MM.1S (cell line): ENCODE data around the gene SH2D7.

ENCODE experiments used
- DNase-seq: peaks from one replicate; pipeline ENCODE4 v3.0.0-alpha.2; 2015
- H2AFZ ChIP-seq: fragments of 300-600 bp; sonication (generic); 2 replicates; pipeline ENCODE4 v1.6.0; 2016; ENCODE audit warnings: antibody characterized with exemption, low read length
- H3F3A ChIP-seq: fragments of 300-600 bp; sonication (generic); 2 replicates; pipeline ENCODE4 v1.6.1; 2016; ENCODE audit warnings: mild to moderate bottlenecking, antibody characterized with exemption, low read length, moderate library complexity, mixed read lengths; ENCODE audit not compliant: insufficient read depth
- H3K27ac ChIP-seq: fragments of 300-600 bp; sonication (generic); 2 replicates; pipeline ENCODE4 v1.5.1; 2016; ENCODE audit warnings: mild to moderate bottlenecking, low read length
- H3K27me3 ChIP-seq: fragments of 300-600 bp; sonication (generic); replicated peaks from 2 replicates; pipeline ENCODE4 v1.6.0; 2016; ENCODE audit warnings: low read length; ENCODE audit not compliant: insufficient read depth
- H3K36me3 ChIP-seq: fragments of 300-600 bp; sonication (generic); replicated peaks from 2 replicates; pipeline ENCODE4 v1.6.1; 2016; ENCODE audit warnings: mild to moderate bottlenecking, low read length, mixed read lengths; ENCODE audit not compliant: insufficient read depth
- H3K4me1 ChIP-seq: fragments of 300-600 bp; sonication (generic); 2 replicates; pipeline ENCODE4 v1.6.1; 2016; ENCODE audit warnings: low read length, mixed read lengths
- H3K4me2 ChIP-seq: fragments of 300-600 bp; sonication (generic); 2 replicates; pipeline ENCODE4 v1.6.0; 2016; ENCODE audit warnings: low read depth, low read length
- H3K4me3 ChIP-seq: fragments of 300-600 bp; sonication (generic); 2 replicates; pipeline ENCODE4 v1.5.1; 2016; ENCODE audit warnings: low read length, mixed read lengths
- H3K79me2 ChIP-seq: fragments of 300-600 bp; sonication (generic); 2 replicates; pipeline ENCODE4 v1.6.1; 2016; ENCODE audit warnings: mixed run types, low read length, mixed read lengths
- H3K9ac ChIP-seq: fragments of 300-600 bp; sonication (generic); 2 replicates; pipeline ENCODE4 v1.6.1; 2016; ENCODE audit warnings: low read length, mixed read lengths
- H3K9me2 ChIP-seq: fragments of 300-600 bp; sonication (generic); replicated peaks from 2 replicates; pipeline ENCODE4 v1.6.1; 2016; ENCODE audit warnings: mild to moderate bottlenecking, low read length, mixed read lengths; ENCODE audit not compliant: insufficient read depth
- H3K9me3 ChIP-seq: fragments of 300-600 bp; sonication (generic); replicated peaks from 2 replicates; pipeline ENCODE4 v1.6.1; 2016; ENCODE audit warnings: mild to moderate bottlenecking, low read length, mixed read lengths; ENCODE audit not compliant: insufficient read depth
- H4K20me1 ChIP-seq: fragments of 300-600 bp; sonication (generic); 2 replicates; pipeline ENCODE4 v1.6.1; 2016; ENCODE audit warnings: mild to moderate bottlenecking, low read length, moderate library complexity, mixed read lengths; ENCODE audit not compliant: insufficient read depth
- CTCF ChIP-seq: fragments of 300-600 bp; sonication (generic); IDR thresholded peaks from 2 replicates; pipeline ENCODE4 v1.5.1; 2016; ENCODE audit warnings: antibody characterized with exemption, low read length, mixed read lengths
- EZH2 ChIP-seq: fragments of 300-600 bp; sonication (generic); optimal IDR thresholded peaks from 2 replicates; pipeline ENCODE3; 2017; ENCODE audit warnings: low read depth, mild to moderate bottlenecking, antibody characterized with exemption, low read length, mixed read lengths
- EZH2phosphoT487 ChIP-seq: fragments of 300-600 bp; sonication (generic); IDR thresholded peaks from 2 replicates; pipeline ENCODE4 v1.6.1; 2018; ENCODE audit warnings: antibody characterized with exemption, low read length

The SH2D7 gene

GRCh38 chr15:78059110-78059839, 33.1 kb upstream of the SH2D7 start:
- Histone ChIP-seq H3K36me3 (no peaks in the 10 kb centered on the region), H3K9ac (no peak overlapping the region), H3K4me2 (no peak overlapping the region), H3F3A (peaks cover 33% of the 10 kb centered on the region), H3K4me1 (peaks cover 48% of the 10 kb centered on the region), H3K9me2 (no peaks in the 10 kb centered on the region), H2AFZ (no peak overlapping the region), H3K27me3 (no peaks in the 10 kb centered on the region), H4K20me1 (no peaks in the 10 kb centered on the region), H3K27ac (no peak overlapping the region), H3K9me3 (no peaks in the 10 kb centered on the region), H3K79me2 (peaks cover 82% of the 10 kb centered on the region), H3K4me3 (no peak overlapping the region)
- TF ChIP-seq CTCF = no peak
- TF ChIP-seq EZH2 = no peak
- no peak for TF ChIP-seq EZH2phosphoT487
- DNase-seq = no peak

GRCh38 chr15:78060232-78060631, 32.1 kb upstream of the SH2D7 start:
- no peaks in the 10 kb centered on the region for H3K36me3 ChIP-seq
- H3K9me3 ChIP-seq = no peaks in the 10 kb centered on the region
- no peaks in the 10 kb centered on the region for H4K20me1 ChIP-seq
- peaks cover 41% of the 10 kb centered on the region for H3F3A ChIP-seq
- H3K9ac ChIP-seq = no peak overlapping the region
- H3K4me2 ChIP-seq = no peak overlapping the region
- no peak overlapping the region for H3K27ac ChIP-seq
- H3K4me1 ChIP-seq = peaks cover 57% of the 10 kb centered on the region
- H3K79me2 ChIP-seq = peaks cover 82% of the 10 kb centered on the region
- no peak overlapping the region for H2AFZ ChIP-seq
- no peak for TF ChIP-seq EZH2phosphoT487
- TF ChIP-seq CTCF = no peak
- no peak for TF ChIP-seq EZH2
- H3K4me3 ChIP-seq = no peak overlapping the region
- no peaks in the 10 kb centered on the region for H3K9me2 ChIP-seq
- H3K27me3 ChIP-seq = no peaks in the 10 kb centered on the region
- no peak for DNase-seq

GRCh38 chr15:78061963-78062427, 30.4 kb upstream of the SH2D7 start:
- DNase-seq = peak; percentile 82
- no peaks in the 10 kb centered on the region for H3K36me3 ChIP-seq
- no peaks in the 10 kb centered on the region for H3K9me3 ChIP-seq
- no peaks in the 10 kb centered on the region for H4K20me1 ChIP-seq
- H2AFZ ChIP-seq = peak overlapping the region; percentile 26
- peak overlapping the region; percentile 81 for H3K4me2 ChIP-seq
- peaks cover 83% of the 10 kb centered on the region for H3K79me2 ChIP-seq
- no peaks in the 10 kb centered on the region for H3K9me2 ChIP-seq
- H3F3A ChIP-seq = peaks cover 48% of the 10 kb centered on the region
- H3K4me3 ChIP-seq = peak overlapping the region; percentile 60
- peak overlapping the region; percentile 76 for H3K27ac ChIP-seq
- peak overlapping the region; percentile 44; the same call in 1 of the 2 replicates for H3K9ac ChIP-seq
- peaks cover 57% of the 10 kb centered on the region for H3K4me1 ChIP-seq
- no peak for TF ChIP-seq CTCF
- no peak for TF ChIP-seq EZH2
- no peak for TF ChIP-seq EZH2phosphoT487
- no peaks in the 10 kb centered on the region for H3K27me3 ChIP-seq
